Measurements from ENCODE around the gene PRDM15.

Gene PRDM15

DNA sequence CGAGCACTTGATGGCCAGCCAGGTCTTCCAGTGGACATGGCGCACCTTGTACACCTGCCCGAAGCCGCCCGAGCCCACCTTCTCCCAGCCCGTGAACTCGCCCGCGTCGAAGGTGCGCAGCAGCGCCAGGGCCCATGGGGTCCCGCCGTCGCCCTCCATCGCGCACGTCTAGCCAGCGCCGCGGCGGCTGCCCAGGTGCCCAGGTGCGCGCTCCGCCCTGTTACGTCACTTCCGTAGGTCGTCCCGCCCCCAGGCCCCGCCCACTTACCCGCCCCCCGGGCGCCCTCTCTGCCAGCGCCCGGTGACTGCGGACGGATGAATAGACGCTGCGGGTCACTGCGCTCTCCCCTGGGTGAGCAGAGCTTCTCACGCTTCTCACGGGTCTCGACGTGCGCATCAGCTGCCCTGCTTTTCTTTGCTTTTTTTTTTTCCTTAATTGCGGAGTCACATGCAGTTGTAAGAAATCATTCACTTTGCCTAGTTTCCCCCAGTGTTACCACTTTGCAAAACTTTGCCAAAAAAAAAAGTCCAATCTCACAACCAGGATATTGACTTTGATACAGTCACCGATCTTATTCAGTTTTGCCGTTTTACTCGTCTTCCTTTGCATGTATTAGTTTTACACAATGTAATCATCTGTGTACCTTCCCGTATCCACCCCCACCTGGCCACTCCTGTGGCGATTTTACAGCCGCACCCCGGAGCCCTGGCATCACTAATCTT, 112.1 kb downstream of the PRDM15 start, which contains the start of gene RIPK4:
Gene RIPK4, minus strand, starts transcription at position 170 of the 723 bp plus-strand sequence. Its CDS starts 11 bp downstream, at position 159.
- peak in 2 of 3 donors; percentile 18 to 57 for DNase-seq (ENCODE audit: low read depth in 3 of 3, low spot score in 1 of 3)

DNA sequence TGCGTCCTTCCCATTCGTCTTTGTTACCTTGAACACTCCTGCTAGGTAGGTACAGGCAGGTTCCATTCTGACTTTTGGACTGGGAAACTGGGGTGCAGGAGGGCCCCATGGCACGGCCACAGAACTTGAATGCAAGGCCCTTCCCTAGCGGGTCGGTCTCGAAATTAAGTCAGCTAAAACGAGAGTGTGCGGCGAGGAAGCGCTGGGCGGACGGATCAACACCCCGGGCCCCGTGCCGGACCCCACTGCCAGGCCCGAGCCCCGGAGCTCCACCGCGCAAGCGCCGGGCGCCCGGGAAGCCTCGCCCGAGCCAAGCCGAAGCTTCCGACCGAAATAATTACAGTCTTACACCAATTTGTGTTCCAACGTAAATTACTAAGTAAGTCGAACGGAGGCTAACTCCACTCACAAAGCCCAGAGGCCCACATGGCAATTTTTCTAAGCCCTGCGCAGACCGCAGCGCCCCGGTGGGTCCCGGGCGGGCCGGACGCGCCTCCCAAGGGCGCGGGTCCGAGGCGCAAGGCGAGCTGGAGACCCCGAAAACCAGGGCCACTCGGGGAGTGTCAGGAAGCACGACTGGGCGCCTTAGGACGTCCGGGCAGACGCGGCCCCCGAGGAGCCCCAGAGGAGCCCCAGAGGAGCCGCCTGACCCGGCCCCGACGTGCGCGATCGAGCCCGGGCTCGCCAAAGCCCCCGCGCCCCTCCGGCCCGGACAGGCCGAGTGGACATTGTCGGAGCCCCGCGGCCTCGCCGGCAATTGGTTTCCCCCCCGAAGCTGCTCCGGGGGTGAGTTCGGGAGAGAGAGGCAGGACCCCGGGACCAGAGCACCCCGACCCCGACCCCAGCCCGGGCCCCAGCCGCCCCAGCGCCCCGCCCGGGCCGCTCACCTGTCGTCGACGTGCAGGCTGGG, 112.9 kb downstream of the PRDM15 start:
- no peak for DNase-seq (ENCODE audit: low read depth in 3 of 3, low spot score in 1 of 3)

DNA sequence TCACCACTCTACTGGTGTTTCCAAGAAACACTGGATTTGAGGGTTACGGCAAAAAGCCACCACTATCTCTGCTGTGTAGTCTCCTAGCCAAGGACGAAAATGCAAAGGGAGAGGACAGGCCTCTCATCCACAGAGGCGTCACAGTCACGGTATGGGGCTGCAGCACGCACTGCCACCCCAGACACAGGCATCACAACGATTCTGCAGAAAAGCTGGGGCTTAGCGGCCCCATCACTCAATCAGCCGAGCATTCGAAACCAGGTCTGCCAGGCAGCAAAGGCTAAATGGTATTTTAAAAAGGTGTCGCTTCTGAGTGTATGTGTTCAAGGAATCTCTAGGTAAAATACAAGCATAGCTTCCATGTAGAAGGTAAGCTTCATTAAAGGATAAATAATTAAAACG, 113.7 kb downstream of the PRDM15 start:
- DNase-seq (ENCODE audit: low read depth in 3 of 3, low spot score in 1 of 3), result no peak

DNA sequence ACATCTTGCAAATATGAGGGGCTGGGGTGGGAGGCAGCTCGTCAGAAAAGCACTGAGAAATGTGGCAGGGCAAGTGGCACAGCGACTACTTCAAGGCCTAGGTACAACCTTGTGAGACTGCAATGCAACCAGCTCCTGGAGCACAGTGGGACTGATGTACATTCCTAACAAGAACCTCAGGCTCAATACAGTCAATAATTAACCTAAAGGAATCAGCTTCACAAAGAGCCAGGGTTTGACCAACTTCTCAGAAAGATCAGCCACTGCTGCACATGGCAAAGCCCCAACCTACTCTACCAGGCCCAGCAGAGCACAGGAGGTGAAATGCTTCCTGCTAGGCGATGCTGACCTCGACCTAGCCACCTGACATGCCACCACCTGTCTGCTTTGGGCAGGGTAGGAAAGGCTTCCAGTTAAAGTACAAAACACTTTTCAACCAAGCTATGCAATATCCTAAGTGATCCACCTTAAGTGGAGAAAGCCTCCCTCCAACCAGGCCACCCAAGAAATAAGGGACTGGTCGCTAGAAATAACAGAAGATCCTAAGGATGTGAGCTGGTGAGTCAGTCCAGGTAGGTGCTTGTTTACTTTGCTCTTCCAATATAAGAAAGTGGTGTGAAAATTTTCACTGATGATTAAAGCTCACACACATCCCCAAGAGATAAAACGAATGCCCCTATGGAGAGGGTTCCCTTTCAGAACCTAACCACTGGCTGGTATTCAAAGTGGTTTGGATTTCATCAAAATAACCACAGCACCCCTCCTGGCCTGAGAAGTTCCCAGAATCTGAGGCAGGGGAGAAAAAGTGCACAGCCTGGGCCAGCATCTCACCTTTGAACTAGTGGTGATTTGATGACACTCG, 114.4 kb downstream of the PRDM15 start:
- no peak for DNase-seq (ENCODE audit: low read depth in 3 of 3, low spot score in 1 of 3)

DNA sequence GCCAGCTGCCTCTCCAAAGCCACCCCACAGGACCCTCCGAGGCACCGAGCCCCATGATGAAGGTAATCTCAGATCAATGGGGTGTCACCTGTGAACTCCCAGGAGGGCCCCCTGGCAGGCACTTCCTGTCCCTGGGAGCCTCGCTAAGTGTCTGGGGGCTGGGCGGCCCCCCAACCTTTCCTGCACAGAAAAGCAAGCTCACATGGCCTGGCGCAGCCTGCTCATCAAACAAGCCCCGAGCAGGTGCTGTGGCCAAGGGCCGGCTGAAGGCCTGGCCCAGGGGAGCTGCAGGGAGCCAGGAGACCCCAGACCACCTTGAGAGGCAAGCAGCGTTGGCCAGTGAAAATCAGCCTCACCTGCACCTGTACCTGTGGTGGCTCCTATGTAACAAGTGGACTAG, 115.1 kb downstream of the PRDM15 start:
- no peak for DNase-seq (ENCODE audit: low read depth in 3 of 3, low spot score in 1 of 3)

DNA sequence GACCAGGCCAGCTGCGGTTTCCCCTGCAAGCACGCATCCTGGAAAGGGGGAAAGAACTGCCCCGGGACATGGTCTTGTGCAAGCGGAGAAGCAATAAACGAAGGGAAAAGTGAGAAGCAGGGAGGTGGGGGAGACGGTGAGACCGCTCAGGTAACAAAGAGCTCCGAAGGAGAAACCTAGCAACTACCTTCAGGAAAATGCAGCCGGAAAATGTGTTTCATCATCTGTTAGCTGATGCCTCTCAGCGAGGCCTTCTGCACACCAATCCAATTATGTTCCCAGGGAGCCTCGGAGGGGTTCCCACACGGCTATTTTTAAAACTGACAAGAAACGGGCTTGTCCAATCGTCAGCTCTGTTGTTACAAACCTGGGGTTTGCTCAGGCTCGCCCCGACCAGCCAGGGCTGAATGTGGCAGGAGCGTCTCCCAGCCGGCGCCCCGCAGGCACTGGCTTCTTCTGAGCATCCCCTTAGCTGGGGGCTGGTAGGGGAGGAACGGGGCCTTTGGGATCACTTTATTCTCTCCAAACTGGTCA, 115.7 kb downstream of the PRDM15 start:
- DNase-seq (ENCODE audit: low read depth in 3 of 3, low spot score in 1 of 3), result no peak

DNA sequence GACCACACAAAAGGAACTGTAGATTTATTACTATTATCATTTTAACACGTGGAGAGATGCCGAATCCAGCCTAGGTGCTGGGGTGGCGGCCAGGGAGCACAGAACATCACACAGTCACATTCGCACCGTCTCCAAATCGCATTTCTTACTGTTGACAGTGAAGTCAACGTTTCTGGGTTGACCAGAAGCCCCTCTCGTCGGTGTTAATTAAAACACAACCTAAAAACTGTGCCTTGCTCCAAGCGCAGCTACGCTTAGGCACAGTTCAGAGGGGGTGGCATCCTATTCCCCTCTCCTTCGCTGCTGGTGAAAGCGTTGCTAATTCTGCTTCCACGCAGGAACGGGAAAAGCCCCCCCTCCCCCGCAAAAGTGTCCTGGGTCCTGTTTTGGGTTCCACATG, 116.4 kb downstream of the PRDM15 start:
- no peak for DNase-seq (ENCODE audit: low read depth in 3 of 3, low spot score in 1 of 3)

DNA sequence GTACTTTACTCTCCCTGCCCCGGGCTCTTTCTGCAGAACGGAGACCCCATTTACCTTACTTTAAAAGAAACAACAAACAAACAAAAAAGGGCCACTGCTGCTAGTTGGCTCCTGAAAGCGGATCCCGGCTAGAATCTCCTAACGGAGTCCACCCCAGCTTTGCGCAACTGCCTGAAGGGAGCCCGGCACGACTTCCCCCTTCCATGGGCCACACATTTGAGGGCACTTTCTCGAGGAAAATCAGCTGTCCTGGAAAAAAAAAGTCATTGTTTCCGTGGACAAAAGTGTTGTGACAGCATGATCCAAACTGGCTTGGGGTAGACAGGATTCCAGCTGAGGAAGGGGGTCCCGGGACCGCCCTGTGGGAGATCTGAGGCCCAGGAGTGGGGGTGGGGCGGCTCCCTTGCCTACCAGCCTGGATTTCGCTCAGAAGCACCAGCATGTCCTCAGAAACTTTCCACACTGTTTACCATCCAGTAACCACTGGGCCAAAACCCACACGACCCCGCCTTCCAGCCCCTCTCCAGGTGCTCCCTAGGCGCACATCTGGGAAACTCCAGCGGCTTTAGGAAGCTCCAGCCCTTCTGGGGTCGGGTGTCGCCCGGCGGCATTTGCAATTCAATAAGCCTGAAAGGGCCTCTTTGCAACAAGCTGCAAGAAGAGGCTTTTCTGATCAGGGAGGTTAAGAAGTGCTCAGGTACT, 117.1 kb downstream of the PRDM15 start:
- DNase-seq (ENCODE audit: low read depth in 3 of 3, low spot score in 1 of 3), result no peak

DNA sequence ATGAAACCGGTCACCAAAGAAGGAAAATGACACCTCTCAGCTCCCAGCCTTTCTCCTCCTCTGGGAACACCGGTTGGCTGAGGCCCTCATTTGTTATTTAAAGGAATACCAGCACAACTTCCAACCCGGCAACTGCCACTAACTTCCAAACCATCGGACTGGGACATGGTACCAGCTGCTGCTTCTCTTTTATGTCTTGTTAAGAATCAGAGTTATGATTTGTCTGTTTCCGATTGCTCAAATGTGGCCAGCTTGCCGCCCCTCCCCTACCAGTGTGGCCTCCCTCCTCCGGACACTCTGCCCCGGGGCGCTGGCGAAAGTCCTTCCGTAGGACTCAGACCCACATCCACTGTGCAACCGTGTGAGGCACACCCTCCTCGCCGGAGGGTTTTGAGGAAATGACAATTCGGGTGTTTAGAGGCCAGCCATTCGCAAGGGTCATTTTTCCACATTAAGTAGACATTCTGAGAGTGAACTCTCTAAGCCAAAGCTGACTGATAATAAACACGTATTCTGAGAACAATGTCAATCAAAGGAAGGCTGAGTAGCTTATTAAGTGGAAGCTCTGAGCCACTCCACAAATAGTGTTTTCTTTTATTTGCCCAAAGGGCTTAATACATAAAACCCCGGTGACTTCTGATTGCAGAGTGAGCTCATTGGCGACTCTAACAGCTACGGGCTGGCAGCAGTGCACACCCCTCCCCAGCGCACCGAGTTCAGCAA, 117.8 kb downstream of the PRDM15 start:
- DNase-seq (ENCODE audit: low read depth in 3 of 3, low spot score in 1 of 3), result no peak

DNA sequence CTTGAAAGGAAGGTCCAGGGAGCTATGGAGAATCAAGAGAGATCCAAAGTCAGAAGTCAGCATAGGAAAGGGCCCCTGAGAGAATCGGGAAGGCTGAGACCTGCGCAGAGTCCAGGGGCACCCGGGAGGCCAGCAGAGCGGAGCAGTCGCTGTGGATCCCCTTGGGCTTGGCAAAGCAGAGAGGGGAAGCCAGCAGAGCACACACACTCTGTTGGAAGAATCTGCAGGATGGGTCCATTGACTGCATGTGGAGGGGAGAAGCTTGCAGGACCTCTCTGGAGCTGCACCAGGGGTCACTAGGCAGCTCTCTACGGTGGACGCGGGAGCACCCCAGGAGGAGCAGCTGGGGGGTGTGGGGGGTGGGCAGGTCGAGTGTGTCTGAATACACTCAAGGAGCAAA, 118.7 kb downstream of the PRDM15 start:
- no peak for DNase-seq (ENCODE audit: low read depth in 3 of 3, low spot score in 1 of 3)

DNA sequence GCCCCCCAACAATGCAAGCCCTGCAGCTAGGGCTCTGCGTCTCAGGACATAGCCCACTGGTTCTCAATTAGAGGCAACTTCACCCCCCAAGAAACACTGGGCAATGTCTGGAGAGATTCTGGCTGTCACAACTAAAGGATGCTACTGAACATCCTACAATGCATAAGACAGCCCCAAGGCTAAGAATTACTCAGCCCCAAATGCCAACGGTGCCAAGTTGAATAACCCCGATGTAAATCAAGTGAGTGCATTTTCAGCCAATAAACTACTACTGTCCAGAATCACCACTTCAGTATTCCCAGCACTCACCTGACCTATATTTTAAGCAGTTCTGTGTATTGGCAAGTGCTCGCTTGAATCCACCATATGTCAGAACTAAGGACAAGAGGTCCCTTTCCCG, 119.2 kb downstream of the PRDM15 start:
- DNase-seq (ENCODE audit: low read depth in 3 of 3, low spot score in 1 of 3), result no peak

DNA sequence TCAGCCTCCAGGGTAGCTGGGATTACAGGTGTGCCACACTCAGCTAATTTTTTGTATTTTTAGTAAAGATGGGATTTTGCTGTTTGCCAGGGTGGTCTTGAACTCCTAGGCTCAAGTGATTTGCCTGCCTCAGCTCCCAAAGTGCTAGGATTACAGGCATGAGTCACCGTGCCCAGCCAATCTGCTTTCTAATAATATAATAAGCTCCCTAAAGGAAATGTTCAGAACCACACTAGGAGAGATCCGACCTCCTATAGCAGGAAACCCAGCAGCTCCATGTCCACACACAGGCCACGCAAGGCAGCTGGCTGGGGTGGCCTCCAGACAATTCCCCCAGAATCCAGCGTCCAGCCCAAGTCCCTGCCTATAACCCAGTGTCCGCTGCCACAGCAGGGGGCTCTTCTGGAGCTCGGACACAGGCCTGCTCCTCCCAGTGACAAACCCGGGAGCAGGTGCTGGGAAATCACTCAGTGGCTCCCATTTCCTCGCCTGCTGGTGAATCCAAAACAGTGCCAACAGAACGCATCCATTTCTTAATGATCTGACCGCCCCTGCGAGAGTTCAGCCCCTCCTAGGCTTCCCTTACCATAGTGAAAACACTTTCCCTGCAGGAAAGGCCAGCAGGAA, 119.8 kb downstream of the PRDM15 start:
- DNase-seq (ENCODE audit: low read depth in 3 of 3, low spot score in 1 of 3), result no peak

DNA sequence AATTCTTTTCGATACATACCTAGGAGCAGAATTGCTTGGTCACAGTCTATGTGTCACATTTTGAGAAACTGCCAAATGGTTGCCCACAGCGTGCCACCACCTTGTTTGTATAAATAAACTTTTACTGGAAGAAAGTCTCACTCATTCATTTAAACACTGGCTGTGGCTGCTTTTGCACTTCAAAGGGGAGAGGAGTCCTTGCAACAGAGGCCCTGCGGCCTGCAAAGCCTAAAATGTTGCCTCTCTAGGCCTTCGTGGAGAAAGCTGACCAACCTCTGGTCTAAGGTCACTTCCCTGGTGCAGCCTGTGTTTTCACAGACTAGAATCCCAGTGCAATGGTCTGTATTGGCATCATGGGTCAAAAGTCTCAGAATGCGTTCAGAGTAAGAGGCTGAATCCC, 120.6 kb downstream of the PRDM15 start:
- no peak for DNase-seq (ENCODE audit: low read depth in 3 of 3, low spot score in 1 of 3)

DNA sequence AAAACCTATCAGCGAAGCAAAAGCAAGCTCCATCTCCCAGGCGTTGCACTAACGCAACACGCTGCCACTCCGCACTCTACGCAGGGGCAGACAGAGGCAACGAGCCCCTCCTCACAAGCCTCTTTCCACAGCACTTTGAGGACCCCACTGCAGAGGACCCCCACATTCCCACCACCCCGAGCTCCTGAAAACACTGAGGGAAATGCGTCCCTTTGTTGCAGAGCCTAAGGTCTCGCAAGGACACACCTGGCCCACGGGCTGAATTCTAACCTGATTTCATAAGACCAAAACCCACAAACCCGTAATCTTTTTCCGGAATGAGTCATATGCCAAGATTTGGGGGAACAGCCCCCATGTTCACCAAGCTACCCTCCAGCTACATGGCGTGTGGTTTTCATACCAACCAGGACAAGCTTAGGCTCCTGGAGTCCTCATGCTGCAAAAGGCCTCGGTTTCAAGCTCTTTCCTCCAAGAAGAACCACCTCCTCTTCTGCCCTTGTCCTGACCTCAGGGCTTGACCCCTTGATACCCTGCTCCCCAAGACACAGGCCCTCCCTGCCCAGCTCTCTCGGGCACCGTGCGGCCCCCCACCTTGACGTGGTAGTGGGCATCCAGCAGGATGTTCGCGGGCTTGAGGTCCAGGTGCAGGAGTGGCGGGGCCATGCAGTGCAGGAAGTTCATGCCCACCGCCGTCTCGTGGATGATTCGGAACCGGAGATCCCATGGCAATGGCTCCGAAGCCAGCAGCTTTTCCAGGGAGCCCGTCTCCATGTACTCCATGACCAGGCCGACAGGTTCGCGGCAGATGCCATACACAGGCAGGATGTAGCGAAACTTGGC, 123.0 kb downstream of the PRDM15 start:
- no peak for DNase-seq (ENCODE audit: low read depth in 3 of 3, low spot score in 1 of 3)

DNA sequence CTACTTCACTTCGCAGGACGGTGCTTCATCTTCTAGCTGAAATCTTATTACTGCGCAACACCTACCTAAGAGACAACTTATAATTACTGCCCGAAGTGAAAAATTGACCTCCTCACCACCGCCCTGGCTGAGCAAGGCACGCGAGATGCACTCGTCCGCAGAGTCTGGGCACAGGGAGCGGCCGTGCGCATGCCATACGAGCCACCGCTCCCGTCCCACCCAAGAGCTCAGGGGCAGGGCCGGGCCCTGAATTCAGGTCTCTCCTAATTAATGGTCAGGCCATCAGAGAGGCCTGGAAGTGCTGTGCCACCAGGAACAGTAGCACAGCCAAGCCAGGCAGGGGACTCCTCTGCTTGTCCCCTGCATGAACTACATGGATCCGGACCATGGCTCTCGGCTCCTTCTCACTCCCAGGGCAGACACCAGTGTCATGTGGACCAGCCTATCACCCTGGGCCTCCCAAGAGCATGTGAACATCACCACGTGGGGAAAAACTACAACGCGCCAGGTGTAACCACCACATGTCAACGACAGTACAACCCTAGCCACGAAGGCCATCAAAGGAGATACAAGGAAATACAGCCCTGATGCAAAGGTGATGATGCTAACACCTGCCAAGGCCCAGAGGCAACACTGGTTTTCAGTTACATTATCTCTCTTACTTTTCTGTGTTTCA, 123.7 kb downstream of the PRDM15 start:
- no peak for DNase-seq (ENCODE audit: low read depth in 3 of 3, low spot score in 1 of 3)

DNA sequence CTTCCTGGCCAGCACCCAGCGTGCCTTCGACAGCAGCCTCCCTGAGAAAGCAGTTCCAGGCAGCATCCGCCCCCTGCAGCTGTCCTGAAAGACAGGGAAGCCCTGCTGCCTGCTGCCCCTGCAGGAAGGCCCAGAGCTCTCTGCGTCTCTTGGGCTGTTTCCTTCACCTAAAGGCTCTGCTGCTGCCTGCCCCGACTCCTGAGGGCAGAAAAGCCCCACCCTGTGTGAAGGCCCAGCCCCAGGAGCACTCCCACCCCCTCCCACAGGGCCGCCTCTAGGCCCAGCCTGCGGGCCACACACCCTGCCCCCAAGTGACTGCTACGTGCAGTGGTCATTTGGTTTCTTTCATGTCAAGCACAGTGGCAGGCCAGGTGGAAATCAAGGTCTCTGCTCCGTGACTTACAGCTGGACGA, 124.7 kb downstream of the PRDM15 start:
- DNase-seq (ENCODE audit: low read depth in 3 of 3, low spot score in 1 of 3), result no peak

DNA sequence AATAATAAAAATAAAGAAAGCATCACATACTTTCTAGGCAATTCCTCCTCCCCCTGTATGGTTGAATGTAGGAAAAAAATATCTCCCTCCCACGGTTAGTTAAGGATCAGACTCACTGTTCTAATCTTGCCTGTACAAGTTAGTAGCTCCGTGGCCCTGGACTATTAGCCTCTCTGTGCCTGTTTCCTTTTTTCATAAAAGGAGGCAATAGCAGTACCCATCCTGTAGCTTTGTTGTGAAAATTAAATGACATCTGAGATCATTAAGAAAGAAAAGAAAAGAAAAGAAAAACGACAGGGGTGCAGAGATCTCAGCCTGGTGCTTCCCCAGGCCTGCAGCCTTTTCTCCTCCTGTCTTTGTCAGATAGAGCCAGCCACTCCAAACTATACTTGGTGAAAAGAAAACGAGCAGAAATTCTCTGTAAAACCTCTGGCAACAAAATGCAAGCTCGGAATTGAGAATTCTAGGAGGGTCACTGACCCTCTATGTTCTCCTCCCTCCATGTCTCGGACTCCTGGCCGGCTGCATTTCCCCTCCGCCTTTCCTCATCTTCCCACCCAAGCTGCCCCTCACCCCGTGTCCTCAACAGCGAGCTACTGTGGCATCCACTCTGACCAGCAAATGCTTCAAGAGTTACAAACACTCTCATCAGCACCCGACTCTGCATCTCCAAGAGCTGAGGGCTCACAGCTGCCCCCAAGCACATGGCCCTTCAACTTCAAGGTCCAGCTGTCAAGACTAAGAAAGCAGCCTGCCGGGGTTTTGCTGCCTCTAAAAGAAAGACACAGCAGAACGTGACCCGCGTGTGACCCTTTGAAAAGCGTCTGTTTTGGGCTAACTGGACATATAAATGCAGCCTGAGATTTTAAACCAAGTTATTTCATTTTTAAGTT, 125.9 kb downstream of the PRDM15 start:
- no peak for DNase-seq (ENCODE audit: low read depth in 3 of 3, low spot score in 1 of 3)
